GM19395 (cell line): Measurements from ENCODE around the gene GPR31.
A peak's percentile ranks its signal among the peaks of the same experiment; 100 is the strongest.
"Not testable (repeated sequence)": the region's sequence is repeated elsewhere in the genome, so short reads cannot be mapped to it uniquely, and the experiment has no call there.

Experiments used
- ATAC-seq: cut with Tn5 transposase; IDR thresholded peaks from one replicate; pipeline ENCODE4 v1.9.1; 2021; ENCODE audit warnings: mild to moderate bottlenecking, moderate library complexity; ENCODE audit not compliant: unreplicated experiment

The GPR31 gene

GRCh38 chr6:167168296-167168695, 10.5 kb upstream of the GPR31 start:
- ATAC-seq: not testable (repeated sequence)

DNA sequence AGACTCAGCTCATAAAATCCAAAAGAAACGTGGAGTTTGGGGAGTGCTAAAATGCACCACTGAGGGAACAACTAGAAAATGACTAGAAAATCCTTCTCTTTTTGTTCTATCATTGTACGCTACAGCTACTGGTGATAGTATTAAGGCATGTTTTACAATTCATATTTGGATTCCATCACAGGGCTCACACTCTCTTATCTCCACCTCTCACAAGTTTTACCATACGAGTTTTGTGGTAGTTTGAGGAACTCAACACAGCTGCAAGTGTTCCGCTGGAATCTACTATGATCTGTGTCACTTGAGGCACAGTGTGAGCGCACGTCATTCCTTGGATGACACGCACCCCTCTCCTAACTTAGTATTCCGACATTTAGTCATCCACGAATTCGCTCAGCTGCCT, 9.9 kb upstream of the GPR31 start:
- not testable (repeated sequence) for ATAC-seq

- no peak for ATAC-seq
These were observed 8.2 kb upstream of the GPR31 start for GRCh38 chr6:167165858-167166471.

- ATAC-seq: no peak
These were observed 6.5 kb upstream of the GPR31 start for GRCh38 chr6:167164261-167164660.

DNA sequence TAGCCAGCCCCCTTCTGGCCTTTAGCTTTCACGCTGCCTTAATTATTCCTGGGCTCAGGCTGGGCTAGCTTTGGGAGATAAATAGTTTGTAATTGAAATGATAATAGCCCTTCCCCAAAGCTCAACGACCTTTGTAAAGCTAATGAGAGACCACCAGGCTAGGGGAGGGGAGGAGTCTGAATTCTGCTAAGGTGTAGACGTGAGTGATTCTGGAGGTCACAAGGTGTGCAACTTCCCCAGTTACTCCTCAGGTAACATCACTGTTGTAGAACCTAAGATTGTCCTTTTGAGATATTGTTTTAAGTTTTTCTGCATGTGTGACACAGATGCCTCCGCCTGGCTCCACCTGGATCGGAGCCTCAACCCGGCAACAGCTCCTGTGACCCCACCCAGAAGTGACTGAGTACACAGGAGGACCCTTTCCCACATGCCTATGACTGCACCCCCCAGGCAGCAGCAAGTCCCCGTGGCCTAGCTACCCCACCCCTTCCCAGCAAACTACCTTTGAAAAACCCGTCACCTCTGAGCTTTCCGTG, 5.8 kb upstream of the GPR31 start:
- no peak for ATAC-seq

DNA sequence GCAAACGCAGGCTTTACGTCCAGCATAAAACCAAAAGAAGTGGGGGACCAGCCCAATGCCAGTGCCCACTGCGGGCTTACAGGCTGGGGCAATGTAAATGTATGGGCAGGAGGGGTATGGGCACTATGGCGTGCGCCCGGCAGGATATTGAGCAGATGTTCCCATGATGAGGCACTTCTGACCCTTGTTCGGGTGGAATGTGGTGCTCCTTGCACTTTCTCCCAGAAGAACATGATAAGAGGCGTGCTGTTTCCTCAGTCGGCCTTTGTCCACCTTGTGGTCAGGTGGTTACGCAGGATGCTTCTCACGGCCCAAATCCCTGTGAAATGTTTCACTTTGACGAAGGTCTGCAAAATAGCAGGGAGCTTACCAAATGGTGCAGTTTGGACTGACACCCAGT, 4.8 kb upstream of the GPR31 start:
- no peak for ATAC-seq

GRCh38 chr6:167161851-167162467, 4.2 kb upstream of the GPR31 start:
- ATAC-seq: no peak

- no peak for ATAC-seq
These were observed 366 bp downstream of the GPR31 start for GRCh38 chr6:167157414-167157813.

- ATAC-seq: no peak
These were observed 2.9 kb downstream of the GPR31 start for GRCh38 chr6:167154895-167155294.

DNA sequence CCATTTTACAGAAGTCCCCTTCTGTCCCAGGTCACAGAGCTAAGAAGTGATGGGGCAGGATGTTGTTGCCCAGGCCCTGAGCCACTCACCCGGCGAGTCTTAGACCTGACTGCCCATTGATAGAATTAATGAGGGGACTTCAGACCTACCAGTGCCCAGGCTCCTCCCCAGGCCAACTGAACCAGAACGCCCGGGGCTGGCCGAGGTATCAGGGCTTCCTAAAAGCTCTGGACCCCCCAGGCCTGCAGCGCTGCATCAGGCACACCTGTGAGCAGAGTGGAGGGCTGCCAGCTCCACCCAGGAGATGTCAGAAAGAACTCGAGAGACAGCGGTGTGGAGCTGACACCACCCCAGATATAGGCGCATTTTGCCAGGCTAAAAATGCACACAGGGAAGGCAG, 3.5 kb downstream of the GPR31 start:
- ATAC-seq: no peak

- ATAC-seq: peak; percentile 59
These were observed 4.2 kb downstream of the GPR31 start for GRCh38 chr6:167153521-167153959.

DNA sequence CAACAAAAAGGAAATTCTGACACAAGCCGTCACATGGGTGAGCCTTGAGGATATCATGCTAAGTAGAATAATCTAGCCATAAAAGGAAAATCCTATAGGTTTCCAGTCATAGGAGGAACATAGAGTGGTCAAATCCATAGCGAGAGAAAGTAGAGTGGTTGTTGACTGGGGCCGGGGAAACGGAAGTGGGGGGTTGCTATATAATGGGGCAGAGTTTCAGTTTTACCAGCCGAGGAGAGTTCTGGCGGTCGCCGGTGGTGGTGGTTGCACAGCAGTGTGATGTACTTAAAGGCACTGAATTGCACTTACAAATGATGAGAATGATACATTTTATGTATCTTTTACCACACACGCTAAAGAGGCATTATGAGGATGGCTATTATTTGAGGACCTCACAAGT, 4.9 kb downstream of the GPR31 start:
- ATAC-seq: peak; percentile 39

DNA sequence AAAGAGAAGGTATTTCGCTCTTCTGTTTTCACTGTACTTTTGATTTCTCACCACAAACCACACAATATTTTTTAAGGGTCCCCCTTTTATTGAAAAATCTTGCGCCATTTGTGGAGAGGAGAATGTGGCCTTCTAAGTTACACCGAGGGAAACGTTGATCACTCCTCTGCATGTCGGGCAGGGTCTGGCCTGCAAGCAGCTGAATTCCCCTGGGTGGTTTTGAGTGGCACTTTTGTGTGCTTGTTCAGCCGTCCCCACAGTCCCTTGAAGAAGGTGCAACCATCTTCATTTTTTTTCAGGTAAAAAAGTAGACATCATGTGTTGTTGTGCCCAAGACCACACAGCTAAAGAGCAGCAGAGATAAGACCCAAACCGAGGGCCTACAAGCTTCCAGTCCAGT, 6.1 kb downstream of the GPR31 start:
- peak; percentile 15 for ATAC-seq

DNA sequence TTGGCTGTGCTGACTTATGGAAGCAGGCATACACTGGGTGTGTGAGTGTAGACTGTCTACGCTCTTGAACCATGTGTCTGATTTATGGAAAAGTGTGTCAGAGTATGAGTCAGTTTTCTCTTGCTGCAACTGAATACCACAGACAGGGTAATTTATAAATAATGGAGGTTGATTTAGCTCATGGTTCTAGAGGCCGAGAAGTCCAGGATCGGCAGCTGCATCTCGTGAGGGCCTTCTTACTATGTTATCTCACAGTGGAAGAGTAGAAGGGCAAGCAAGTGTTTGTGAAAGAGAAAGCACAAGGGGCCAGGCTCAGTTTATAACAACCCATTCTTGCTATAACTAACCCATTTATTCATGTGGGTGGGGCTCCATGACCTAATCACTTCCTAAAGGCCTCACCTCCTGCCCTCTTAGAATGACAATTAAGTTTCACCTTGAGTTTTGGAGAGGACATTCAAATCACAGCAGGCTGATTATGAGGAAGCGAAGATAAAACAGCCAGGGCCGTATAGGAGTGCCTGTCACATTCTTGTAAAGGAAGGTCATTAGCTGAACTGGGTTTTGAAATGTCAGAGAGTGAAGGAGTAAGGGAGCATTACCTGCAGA, 6.7 kb downstream of the GPR31 start:
- peak; percentile 70 for ATAC-seq

DNA sequence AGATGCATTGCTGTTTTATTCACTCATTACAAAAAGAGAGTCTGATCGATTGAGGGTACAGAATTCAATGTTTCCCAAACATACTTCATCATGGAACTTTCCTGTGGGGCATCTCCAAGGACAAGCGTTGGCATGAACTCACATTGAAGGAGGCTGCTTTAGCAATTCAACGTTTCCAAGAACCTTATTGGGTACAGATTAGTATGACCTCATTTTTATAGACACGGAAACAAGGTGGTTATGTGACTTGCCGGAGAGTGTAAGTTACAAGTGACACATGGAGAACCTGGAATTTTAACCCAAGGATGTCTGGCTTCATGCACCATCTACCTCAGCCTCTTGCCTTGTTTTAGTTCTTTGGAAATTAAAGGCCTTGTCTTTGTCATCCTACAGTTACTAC, 8.8 kb downstream of the GPR31 start:
- no peak for ATAC-seq

- ATAC-seq: no peak
These were observed 9.8 kb downstream of the GPR31 start for GRCh38 chr6:167148021-167148420.

GRCh38 chr6:167146977-167147376, 10.8 kb downstream of the GPR31 start:
- ATAC-seq: no peak

DNA sequence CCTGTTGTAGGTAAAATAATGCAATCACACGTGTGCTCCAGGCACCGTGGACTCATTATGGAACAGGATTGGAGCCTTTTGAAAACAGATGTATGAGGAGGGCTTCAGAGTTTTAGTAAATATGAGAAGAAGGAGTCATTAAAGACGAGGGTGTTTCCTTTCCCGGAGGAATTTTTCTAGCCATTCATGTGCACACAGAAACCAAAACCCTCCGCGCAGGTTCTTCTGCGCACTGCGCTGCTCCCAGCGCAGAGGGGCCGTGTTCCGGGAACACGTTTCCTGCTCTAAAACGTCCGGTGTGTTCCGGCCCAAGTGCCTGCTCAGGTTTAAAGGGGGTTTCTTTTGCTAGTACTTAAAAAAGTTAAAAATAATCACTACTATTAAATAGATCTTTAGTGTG, 11.6 kb downstream of the GPR31 start:
- no peak for ATAC-seq

- no peak for ATAC-seq
These were observed 12.3 kb downstream of the GPR31 start for GRCh38 chr6:167145461-167145860.

- ATAC-seq: no peak
These were observed 14.7 kb downstream of the GPR31 start for GRCh38 chr6:167143041-167143440.

- ATAC-seq: no peak
These were observed 15.4 kb downstream of the GPR31 start for GRCh38 chr6:167142433-167142761.

DNA sequence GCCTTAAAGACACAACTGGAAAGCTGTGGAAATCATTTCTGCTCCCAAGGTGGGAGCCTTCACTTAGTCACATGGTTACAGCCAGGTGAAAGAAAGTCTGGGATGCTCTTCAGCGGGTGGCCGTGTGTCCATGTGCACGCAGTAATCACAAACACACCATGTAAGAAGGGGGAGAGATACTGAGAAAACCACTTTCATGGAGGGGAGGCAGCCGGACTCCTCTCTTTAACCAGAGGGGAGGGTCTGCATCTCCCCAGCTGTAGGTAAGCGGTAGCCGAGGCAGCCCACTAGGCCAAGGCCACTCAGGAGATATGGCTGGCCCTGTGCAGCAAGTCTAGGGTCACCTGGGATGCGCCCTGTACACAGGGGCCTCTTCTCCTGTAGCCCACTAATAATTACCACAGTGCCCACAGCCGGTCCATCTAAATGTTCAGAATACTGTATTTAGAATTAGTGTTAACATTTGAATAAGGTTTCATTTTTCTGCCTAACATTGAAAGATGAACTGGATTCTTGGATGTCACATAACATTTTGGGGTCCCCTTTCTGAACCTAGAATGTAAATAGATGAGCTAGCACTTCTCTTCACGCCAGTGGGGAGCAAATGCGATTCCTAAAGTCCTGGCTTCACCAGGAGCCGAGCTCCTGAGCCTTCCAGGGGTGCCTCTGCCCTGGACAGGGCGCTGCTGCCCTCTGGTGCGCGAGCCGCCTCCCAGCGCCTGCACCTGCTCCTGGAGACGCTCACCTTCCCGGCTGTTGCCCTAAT, 15.9 kb downstream of the GPR31 start:
- ATAC-seq: peak; percentile 73
